Iris pigment epithelial cell (primary cell): Measurements from ENCODE around the gene MIF.
A peak's percentile ranks its signal among the peaks of the same experiment; 100 is the strongest.
"Not testable (repeated sequence)": the region's sequence is repeated elsewhere in the genome, so short reads cannot be mapped to it uniquely, and the experiment has no call there.

Experiments used
- DNase-seq: peaks from one replicate; pipeline ENCODE4 v3.0.0-alpha.2; 2011; ENCODE audit warnings: low read depth

Gene MIF

DNA sequence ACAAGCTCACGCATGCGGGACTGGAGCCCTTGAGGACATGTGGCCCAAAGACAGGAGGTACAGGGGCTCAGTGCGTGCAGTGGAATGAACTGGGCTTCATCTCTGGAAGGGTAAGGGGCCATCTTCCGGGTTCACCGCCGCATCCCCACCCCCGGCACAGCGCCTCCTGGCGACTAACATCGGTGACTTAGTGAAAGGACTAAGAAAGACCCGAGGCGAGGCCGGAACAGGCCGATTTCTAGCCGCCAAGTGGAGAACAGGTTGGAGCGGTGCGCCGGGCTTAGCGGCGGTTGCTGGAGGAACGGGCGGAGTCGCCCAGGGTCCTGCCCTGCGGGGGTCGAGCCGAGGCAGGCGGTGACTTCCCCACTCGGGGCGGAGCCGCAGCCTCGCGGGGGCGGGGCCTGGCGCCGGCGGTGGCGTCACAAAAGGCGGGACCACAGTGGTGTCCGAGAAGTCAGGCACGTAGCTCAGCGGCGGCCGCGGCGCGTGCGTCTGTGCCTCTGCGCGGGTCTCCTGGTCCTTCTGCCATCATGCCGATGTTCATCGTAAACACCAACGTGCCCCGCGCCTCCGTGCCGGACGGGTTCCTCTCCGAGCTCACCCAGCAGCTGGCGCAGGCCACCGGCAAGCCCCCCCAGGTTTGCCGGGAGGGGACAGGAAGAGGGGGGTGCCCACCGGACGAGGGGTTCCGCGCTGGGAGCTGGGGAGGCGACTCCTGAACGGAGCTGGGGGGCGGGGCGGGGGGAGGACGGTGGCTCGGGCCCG is at the start of gene MIF:
MIF (plus strand) TSS at position 439 of the 765 bp plus-strand sequence; CDS start at position 531, 92 bp downstream.
- peak; percentile 94 for DNase-seq

GRCh38 chr22:23844739-23845202 is 49.4 kb upstream of the MIF start:
- DNase-seq = no peak

- no peak for DNase-seq
Observed at GRCh38 chr22:23845265-23846080, 48.7 kb upstream of the MIF start.

DNA sequence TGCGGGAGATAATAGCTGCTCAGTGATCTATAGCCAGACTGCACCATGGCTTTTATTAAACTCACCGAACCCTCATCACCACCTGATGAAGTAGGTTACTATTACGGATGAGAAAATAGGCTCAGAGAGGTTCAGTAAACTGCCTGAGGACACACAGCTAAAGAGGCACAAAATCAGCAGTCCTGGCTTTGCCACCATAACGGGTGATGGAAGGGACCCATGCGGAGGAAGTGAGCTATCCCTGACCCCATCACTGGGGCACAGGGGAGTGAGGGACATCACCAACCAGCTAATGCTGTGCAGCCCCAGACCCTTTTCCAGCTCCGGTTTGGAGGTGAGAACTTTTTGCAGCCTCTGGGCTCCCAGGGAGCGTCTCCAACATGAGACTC is 48.1 kb upstream of the MIF start:
- no peak for DNase-seq

DNA sequence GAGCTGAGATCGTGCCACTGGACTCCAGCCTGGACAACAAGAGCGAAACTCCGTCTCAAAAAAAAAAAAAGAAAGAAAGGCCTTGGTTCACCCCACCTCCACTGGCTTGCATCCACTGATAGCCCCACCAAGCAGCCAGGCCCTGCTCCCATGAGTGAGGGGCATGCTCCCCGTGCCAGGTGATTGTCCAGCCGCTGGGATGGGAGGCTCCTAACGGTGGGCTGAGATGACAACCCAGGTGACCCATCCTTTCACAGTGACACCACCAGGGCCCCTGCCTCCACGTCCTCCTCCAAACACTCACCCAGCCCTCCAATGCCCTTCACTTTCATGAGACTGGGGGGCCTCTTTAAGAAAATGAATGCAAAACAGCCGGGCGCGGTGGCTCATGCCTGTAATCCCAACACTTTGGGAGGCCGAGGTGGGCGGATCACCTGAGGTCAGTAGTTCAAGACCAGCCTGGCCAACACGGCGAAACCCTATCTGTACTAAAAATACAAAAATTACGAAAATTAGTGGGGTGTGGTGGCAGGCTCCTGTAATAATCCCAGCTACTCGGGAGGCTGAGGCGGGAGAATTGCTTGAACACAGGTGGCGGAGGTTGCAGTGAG is 46.8 kb upstream of the MIF start:
- DNase-seq = no peak

DNA sequence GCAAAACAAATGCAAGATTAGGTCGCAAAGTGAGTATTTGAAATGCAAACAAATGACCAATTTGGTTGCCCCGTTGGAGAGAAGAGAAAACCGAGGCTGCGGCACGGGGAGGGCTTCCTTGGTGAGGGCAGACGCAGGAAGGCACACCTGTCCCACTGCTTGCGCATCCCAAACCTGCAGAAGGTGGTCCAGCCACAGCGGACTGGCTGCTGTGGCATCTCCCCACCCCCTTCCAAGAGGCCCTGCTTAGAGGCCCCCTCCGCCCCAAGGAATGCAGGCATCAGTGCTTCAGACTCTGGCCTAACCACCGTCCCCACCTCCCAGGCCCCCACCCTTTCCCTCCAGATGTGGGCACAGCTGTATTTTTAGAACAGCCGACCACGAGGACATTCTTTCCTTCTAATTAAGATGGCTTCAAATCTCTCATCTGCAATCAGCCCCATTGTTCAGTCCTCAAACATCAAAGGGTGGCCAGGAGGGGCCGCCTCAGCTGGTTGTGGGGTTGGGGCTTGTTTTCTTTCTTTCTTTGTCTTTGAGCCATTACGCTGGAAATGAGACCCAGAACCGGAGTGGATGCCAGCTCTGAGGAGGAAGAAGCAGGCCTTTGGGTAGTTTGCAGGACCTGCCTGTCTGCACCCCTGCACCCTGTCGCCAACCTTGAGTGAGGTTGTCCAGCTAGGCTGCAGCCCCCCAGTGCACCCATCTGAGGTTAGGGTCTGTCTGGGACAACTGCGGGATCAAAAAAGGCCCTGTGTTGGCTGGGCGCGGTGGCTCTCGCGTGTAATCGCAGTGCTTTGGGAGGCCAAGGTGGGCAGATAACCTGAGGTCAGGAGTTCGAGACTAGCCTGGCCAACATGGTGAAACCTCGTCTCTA is 46.0 kb upstream of the MIF start:
- DNase-seq = no peak

GRCh38 chr22:23849009-23850006 is 44.9 kb upstream of the MIF start:
- peak; percentile 48 for DNase-seq

DNA sequence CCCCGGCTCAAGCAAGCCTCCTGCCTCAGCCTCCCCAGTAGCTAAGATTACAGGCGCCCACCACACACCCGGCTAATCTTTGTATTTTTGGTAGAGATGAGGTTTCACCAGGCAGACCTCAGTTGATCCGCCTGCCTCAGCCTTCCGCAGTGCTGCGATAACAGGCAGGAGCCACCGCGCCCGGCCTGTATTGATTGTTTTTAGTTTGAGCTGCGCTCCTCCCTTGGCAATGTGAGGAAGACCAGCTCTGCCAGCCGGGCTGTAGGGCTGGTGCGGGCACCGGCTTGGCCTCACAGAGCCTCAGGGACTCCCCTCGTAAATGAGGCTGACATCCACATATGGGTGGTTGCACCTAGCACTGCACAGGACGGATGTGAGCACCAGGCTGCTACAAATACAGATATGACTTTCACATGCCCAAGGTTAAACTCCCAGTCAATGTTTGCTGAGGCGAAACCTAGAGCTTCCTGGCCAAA is 44.0 kb upstream of the MIF start:
- DNase-seq = no peak

- DNase-seq = peak; percentile 45
Observed at GRCh38 chr22:23856721-23857605, 37.2 kb upstream of the MIF start.

GRCh38 chr22:23857606-23858483 is 36.3 kb upstream of the MIF start, which contains the start of gene SLC2A11:
SLC2A11 (plus strand) TSS chr22:23857875; CDS start chr22:23858000, 125 bp downstream.
- peak; percentile 95 for DNase-seq

- no peak for DNase-seq
Observed at GRCh38 chr22:23858484-23858815, 35.7 kb upstream of the MIF start.

DNA sequence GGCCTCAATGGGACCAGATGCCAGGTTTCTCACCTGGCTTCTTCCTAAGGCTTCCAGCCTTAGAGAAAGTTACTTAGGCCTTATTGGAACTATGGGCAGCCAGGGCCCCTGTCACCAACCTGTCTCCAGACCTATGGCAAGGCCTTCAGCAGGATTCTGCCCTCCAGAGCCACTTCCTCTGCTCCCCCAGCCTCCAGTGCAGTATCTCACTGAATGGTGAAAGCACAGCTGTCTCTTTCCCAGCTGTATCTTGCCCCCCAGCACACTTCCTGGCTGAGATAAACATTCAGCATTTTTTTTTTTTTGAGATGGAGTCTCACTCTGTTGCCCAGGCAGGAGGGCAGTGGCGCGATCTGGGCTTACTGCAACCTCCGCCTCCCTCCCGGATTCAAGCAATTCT is 35.0 kb upstream of the MIF start:
- no peak for DNase-seq

GRCh38 chr22:23860187-23860586 is 34.0 kb upstream of the MIF start:
- not testable (repeated sequence) for DNase-seq

DNA sequence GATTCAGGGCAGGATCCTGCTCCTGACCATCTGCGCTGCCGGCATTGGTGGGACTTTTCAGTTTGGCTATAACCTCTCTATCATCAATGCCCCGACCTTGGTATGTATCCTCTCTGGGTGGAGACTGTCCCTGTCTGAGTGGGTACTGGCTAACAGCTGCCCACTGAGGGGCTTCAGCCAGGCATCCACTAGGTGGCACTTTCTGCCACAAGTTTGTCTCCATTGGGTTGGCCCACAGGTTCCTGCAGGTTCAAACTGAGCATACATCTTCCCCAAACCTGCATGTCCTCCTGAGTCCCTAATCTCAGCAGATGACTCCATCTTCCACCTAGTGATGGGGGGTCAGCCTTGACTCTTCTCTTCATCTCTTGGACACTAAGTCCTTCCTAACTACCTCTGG is 32.1 kb upstream of the MIF start:
- peak; percentile 53 for DNase-seq

DNA sequence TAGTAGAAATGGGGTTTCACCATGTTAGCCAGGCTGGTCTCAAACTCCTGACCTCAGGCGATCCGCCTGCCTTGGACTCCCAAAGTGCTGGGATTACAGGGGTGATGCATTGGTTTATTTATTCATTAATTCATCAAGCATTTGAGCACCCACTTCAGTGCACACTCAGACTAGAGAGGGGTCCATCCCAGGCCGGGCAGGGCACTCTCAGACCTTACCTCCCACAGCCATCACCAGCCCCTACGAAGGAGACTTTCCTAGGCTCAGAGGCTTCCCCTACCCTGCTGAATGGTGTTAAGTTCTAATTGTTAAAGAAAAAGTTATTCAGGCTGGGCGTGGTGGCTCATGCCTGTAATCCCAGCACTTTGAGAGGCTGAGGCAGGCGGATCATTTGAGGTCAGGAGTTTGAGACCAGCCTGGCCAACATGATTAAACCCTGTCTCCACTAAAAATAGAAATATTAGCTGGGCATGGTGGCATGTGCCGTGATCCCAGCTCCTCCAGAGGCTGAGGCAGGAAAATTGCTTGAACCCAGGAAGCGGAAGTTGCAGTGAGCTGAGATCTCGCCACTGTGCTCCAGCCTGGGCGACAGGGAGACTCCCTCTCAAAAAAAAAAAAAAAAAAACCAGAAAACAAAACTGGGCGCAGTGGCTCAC is 29.6 kb upstream of the MIF start:
- DNase-seq = not testable (repeated sequence)

DNA sequence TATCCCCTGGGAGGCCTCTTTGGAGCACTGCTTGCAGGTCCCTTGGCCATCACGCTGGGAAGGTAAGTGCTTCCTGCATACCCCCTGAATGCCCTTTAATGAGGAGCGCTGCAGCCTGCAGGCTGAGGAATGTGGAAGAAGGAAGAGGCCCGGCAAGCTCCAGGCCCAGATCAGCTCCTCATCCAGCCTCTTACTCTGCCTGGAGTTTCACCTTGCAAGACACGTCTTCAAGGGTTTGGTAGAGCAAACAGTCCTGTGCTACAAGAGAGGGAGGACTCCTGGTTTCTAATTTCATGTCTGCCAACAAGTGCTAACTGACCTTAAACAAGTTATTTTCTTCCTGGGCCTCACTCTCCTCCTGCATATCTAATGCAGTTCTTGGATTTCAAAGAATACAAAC is 25.6 kb upstream of the MIF start:
- no peak for DNase-seq

- DNase-seq = no peak
Observed at GRCh38 chr22:23874871-23875270, 19.3 kb upstream of the MIF start.

DNA sequence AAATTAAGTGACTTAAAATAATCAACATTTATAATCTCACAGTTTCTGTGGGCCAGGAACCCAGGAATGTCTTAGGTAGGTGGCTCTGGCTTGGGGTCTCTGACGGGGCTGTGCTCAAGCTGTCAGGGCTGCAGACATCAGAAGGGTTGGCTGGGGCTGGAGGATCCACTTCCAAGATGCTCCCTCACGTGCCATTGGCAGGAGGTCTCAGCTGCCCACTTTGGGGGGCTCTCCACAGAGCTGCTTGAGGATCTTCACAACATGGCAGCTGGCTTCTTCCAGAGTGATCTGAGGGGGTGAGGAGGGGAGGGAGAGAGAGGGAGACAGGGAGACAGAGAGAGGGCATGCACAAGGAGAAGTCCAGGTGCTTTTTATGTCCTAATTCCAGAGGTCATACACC is 18.4 kb upstream of the MIF start:
- no peak for DNase-seq
